Dendritic cell treated with granulocyte-macrophage colony-stimulating factor and Interleukin-4, amounts not matched to agents 40 ng/mL and 50 ng/mL, for 4 days (primary cell): ENCODE measurements around the gene PRAC2.
"Not testable (repeated sequence)": the region's sequence is repeated elsewhere in the genome, so short reads cannot be mapped to it uniquely, and the experiment has no call there.

Experiments
- H3K27ac Mint-ChIP-seq: one replicate; pipeline ENCODE4 v1.8.0; 2022; ENCODE audit warnings: mild to moderate bottlenecking, mixed read lengths
- H3K27me3 Mint-ChIP-seq: one replicate; pipeline ENCODE4 v1.8.0; 2022; ENCODE audit warnings: mild to moderate bottlenecking, mixed read lengths
- H3K36me3 Mint-ChIP-seq: one replicate; pipeline ENCODE4 v1.8.0; 2022; ENCODE audit warnings: low read depth, mixed read lengths
- H3K4me1 Mint-ChIP-seq: one replicate; pipeline ENCODE4 v1.8.0; 2022; ENCODE audit warnings: low read depth, mixed read lengths
- H3K4me3 Mint-ChIP-seq: one replicate; pipeline ENCODE4 v1.8.0; 2022; ENCODE audit warnings: mild to moderate bottlenecking, moderate library complexity, mixed read lengths
- H3K9me3 Mint-ChIP-seq: one replicate; pipeline ENCODE4 v1.8.0; 2022; ENCODE audit warnings: mixed read lengths
- intact Hi-C: fragments of 100-400 bp; cut with micrococcal nuclease; formaldehyde crosslinking; loops from one replicate; pipeline ENCODE4 v1.15.0; 2022

PRAC2 gene

GRCh38 chr17:48716549-48716948, 6.4 kb upstream of the PRAC2 start:
- Mint-ChIP-seq H3K4me1 (peaks cover 22% of the 10 kb centered on the region), H3K27me3 (peaks cover 83% of the 10 kb centered on the region)
- H3K36me3 Mint-ChIP-seq, H3K4me3 Mint-ChIP-seq, H3K9me3 Mint-ChIP-seq, intact Hi-C loops, H3K27ac Mint-ChIP-seq: not testable (repeated sequence)

- H3K36me3 Mint-ChIP-seq: no peaks in the 10 kb centered on the region
- H3K27ac Mint-ChIP-seq: no peak overlapping the region
- H3K4me1 Mint-ChIP-seq: peaks cover 27% of the 10 kb centered on the region
- intact Hi-C loops: no loop called here
- H3K27me3 Mint-ChIP-seq: peaks cover 84% of the 10 kb centered on the region
- no peak overlapping the region for H3K4me3 Mint-ChIP-seq
- no peaks in the 10 kb centered on the region for H3K9me3 Mint-ChIP-seq
Observed at GRCh38 chr17:48717367-48718226, 5.4 kb upstream of the PRAC2 start.

- intact Hi-C loops: no loop called here
- H3K27me3 Mint-ChIP-seq: peaks cover 84% of the 10 kb centered on the region
- no peak overlapping the region for H3K27ac Mint-ChIP-seq
- peaks cover 34% of the 10 kb centered on the region for H3K4me1 Mint-ChIP-seq
- H3K9me3 Mint-ChIP-seq: no peaks in the 10 kb centered on the region
- H3K4me3 Mint-ChIP-seq: no peak overlapping the region
- no peaks in the 10 kb centered on the region for H3K36me3 Mint-ChIP-seq
Observed at GRCh38 chr17:48718227-48718760, 4.7 kb upstream of the PRAC2 start.

GRCh38 chr17:48718761-48719641, 4.0 kb upstream of the PRAC2 start:
- peaks cover 84% of the 10 kb centered on the region for H3K27me3 Mint-ChIP-seq
- H3K9me3 Mint-ChIP-seq: no peaks in the 10 kb centered on the region
- no peaks in the 10 kb centered on the region for H3K36me3 Mint-ChIP-seq
- H3K4me1 Mint-ChIP-seq: peaks cover 41% of the 10 kb centered on the region
- H3K4me3 Mint-ChIP-seq: peak overlapping the region; percentile 44
- intact Hi-C loops: no loop called here
- no peak overlapping the region for H3K27ac Mint-ChIP-seq

- H3K4me1 Mint-ChIP-seq: peaks cover 47% of the 10 kb centered on the region
- no peaks in the 10 kb centered on the region for H3K9me3 Mint-ChIP-seq
- intact Hi-C loops: no loop called here
- H3K4me3 Mint-ChIP-seq: no peak overlapping the region
- peaks cover 85% of the 10 kb centered on the region for H3K27me3 Mint-ChIP-seq
- H3K36me3 Mint-ChIP-seq: no peaks in the 10 kb centered on the region
- no peak overlapping the region for H3K27ac Mint-ChIP-seq
Observed at GRCh38 chr17:48719642-48720265, 3.2 kb upstream of the PRAC2 start.

GRCh38 chr17:48720266-48721008, 2.5 kb upstream of the PRAC2 start:
- Mint-ChIP-seq H3K9me3 (no peaks in the 10 kb centered on the region), H3K27ac (no peak overlapping the region), H3K4me1 (peaks cover 53% of the 10 kb centered on the region), H3K36me3 (no peaks in the 10 kb centered on the region), H3K4me3 (no peak overlapping the region), H3K27me3 (peaks cover 88% of the 10 kb centered on the region)
- intact Hi-C loops: no loop called here

- H3K27ac Mint-ChIP-seq: no peak overlapping the region
Observed at GRCh38 chr17:48721009-48721402, 2.0 kb upstream of the PRAC2 start.

GRCh38 chr17:48722201-48722907, 631 bp upstream of the PRAC2 start, which contains the start of gene PRAC1:
Gene PRAC1 (minus strand): TSS chr17:48722518. CDS start chr17:48722392, 126 bp downstream.
- no peak within 1 kb of the TSS for H3K27ac Mint-ChIP-seq
- intact Hi-C loops: no loop called here
- peaks cover 53% of the 10 kb centered on the region for H3K4me1 Mint-ChIP-seq
- no peaks in the 10 kb centered on the region for H3K36me3 Mint-ChIP-seq
- H3K9me3 Mint-ChIP-seq: no peaks in the 10 kb centered on the region
- peak within 1 kb of the TSS; percentile 63 for H3K4me3 Mint-ChIP-seq
- H3K27me3 Mint-ChIP-seq: peaks cover 94% of the 10 kb centered on the region

More at GRCh38 chr17:48721009-48721402, 2.0 kb upstream of the PRAC2 start:
- peaks cover 90% of the 10 kb centered on the region for H3K27me3 Mint-ChIP-seq
- H3K9me3 Mint-ChIP-seq: no peaks in the 10 kb centered on the region
- H3K4me3 Mint-ChIP-seq: no peak overlapping the region
- peaks cover 53% of the 10 kb centered on the region for H3K4me1 Mint-ChIP-seq
- no peaks in the 10 kb centered on the region for H3K36me3 Mint-ChIP-seq
- intact Hi-C loops: no loop called here

- intact Hi-C loops: loop anchor here (1.0 to 2.0 kb wide), 2 partner anchors 67 to 155 kb away; no protein-coding TSS in a partner anchor
- Mint-ChIP-seq H3K27ac (no peak overlapping the region), H3K9me3 (no peaks in the 10 kb centered on the region), H3K36me3 (no peaks in the 10 kb centered on the region), H3K4me3 (peak overlapping the region; percentile 63), H3K27me3 (peaks cover 94% of the 10 kb centered on the region), H3K4me1 (peaks cover 50% of the 10 kb centered on the region)
Observed at GRCh38 chr17:48723423-48724250, 652 bp downstream of the PRAC2 start.

- intact Hi-C loops: loop anchor here (1.0 to 2.0 kb wide), 2 partner anchors 66 to 154 kb away; no protein-coding TSS in a partner anchor
- H3K36me3 Mint-ChIP-seq: no peaks in the 10 kb centered on the region
- peaks cover 94% of the 10 kb centered on the region for H3K27me3 Mint-ChIP-seq
- no peaks in the 10 kb centered on the region for H3K9me3 Mint-ChIP-seq
- no peak overlapping the region for H3K4me3 Mint-ChIP-seq
- H3K27ac Mint-ChIP-seq: no peak overlapping the region
- H3K4me1 Mint-ChIP-seq: peaks cover 51% of the 10 kb centered on the region
Observed at GRCh38 chr17:48724251-48725003, 1.4 kb downstream of the PRAC2 start.

GRCh38 chr17:48725004-48725287, 2.0 kb downstream of the PRAC2 start:
- Mint-ChIP-seq H3K4me1 (peaks cover 51% of the 10 kb centered on the region), H3K36me3 (no peaks in the 10 kb centered on the region), H3K27ac (no peak overlapping the region), H3K9me3 (no peaks in the 10 kb centered on the region), H3K27me3 (peaks cover 94% of the 10 kb centered on the region), H3K4me3 (no peak overlapping the region)
- intact Hi-C loops: loop anchor here (2.0 kb wide), 1 partner anchor 154 kb away; no protein-coding TSS in a partner anchor
